HG03575 (cell line): ENCODE data around the gene MAT2A.

Experiments
- ATAC-seq: cut with Tn5 transposase; IDR thresholded peaks from one replicate; pipeline ENCODE4 v1.9.1; 2021; ENCODE audit not compliant: unreplicated experiment, insufficient number of reproducible peaks, low FRiP score; ENCODE audit errors: extremely low read depth

MAT2A gene

GRCh38 chr2:85564144-85564563 is 25.2 kb downstream of the MAT2A start:
- no peak for ATAC-seq

GRCh38 chr2:85566265-85566664 is 27.3 kb downstream of the MAT2A start:
- ATAC-seq = no peak

GRCh38 chr2:85575739-85576138 is 36.8 kb downstream of the MAT2A start:
- ATAC-seq = no peak

GRCh38 chr2:85577063-85577385 is 38.1 kb downstream of the MAT2A start:
- no peak for ATAC-seq

GRCh38 chr2:85577386-85578242 is 38.6 kb downstream of the MAT2A start, which contains the start of gene VAMP8:
Gene VAMP8, plus strand, starts transcription at chr2:85577586. Its CDS starts 61 bp downstream, at chr2:85577647.
- ATAC-seq = no peak

- ATAC-seq = no peak
Measured at GRCh38 chr2:85578243-85579180, 39.5 kb downstream of the MAT2A start.

GRCh38 chr2:85579266-85579935 is 40.4 kb downstream of the MAT2A start:
- ATAC-seq = no peak

GRCh38 chr2:85580206-85580605 is 41.2 kb downstream of the MAT2A start:
- no peak for ATAC-seq

- no peak for ATAC-seq
Measured at GRCh38 chr2:85582492-85582891, 43.5 kb downstream of the MAT2A start.

GRCh38 chr2:85583667-85584353 is 44.8 kb downstream of the MAT2A start:
- no peak for ATAC-seq

- ATAC-seq = no peak
Measured at GRCh38 chr2:85584354-85584856, 45.4 kb downstream of the MAT2A start, which contains the start of gene VAMP5. Gene VAMP5, plus strand, starts transcription at chr2:85584431. Its CDS starts 60 bp downstream, at chr2:85584491.

GRCh38 chr2:85584857-85585780 is 46.2 kb downstream of the MAT2A start:
- no peak for ATAC-seq

GRCh38 chr2:85585781-85586105 is 46.8 kb downstream of the MAT2A start:
- no peak for ATAC-seq

GRCh38 chr2:85588236-85588635 is 49.3 kb downstream of the MAT2A start:
- ATAC-seq = no peak

GRCh38 chr2:85588645-85589044 is 49.7 kb downstream of the MAT2A start:
- no peak for ATAC-seq

- ATAC-seq = no peak
Measured at GRCh38 chr2:85589181-85589580, 50.2 kb downstream of the MAT2A start.

- ATAC-seq = no peak
Measured at GRCh38 chr2:85589982-85590791, 51.2 kb downstream of the MAT2A start.
